PC-3 (cell line): ENCODE results near the gene CERS6.

Source experiments
- CTCF ChIP-seq: fragments of 300-600 bp; sonication (generic); conservative IDR thresholded peaks from 2 replicates; pipeline ENCODE4 v1.5.1; 2017; ENCODE audit warnings: antibody characterized with exemption, low read depth, mild to moderate bottlenecking, low read length
- EZH2 ChIP-seq: fragments of 300-600 bp; sonication (generic); IDR thresholded peaks from one replicate; pipeline ENCODE4 v1.6.1; 2017; ENCODE audit warnings: antibody characterized with exemption, mild to moderate bottlenecking, low read length; ENCODE audit not compliant: unreplicated experiment
- EZH2phosphoT487 ChIP-seq: fragments of 300-600 bp; sonication (generic); IDR thresholded peaks from 2 replicates; pipeline ENCODE4 v1.6.1; 2018; ENCODE audit warnings: mild to moderate bottlenecking, antibody characterized with exemption, low read length, borderline replicate concordance

- TF ChIP-seq CTCF, result no peak
- no peak for TF ChIP-seq EZH2
- no peak for TF ChIP-seq EZH2phosphoT487
Measured at GRCh38 chr2:168654705-168655104, 198.6 kb downstream of the CERS6 start.
